ENCODE results near the gene DNTT. TPM values are rescaled to one million over a fixed set of nuclear protein-coding genes. Genes with fewer than 3 reads are reported as not detected.

Gene DNTT
- total and polyA plus RNA-seq, 2 experiments from 2014 or later, result not detected

DNA sequence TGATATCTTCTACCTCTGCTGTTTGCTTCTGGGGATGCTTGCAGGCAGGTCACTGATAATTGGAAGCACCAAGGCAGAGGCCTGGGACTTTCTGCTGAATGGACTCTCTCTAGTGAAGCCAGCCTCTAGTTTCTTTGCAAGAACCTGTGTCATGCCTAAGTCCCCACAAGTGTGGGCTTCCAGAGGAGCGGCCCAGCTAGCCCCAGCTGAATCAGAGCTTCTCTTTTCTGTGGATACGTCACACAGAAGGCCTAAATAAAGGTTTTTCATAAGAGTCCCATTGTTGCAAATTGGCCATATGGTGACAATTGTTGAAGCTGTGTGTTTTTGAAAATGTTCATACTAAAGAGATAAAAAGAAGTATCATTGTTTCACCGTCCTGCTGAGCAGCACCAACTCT is 61.3 kb downstream of the DNTT start (continued):
- no peak for TF ChIP-seq ZNF462 (CRISPR knock-in tag; IDR thresholded peaks at IDR 0.05)
- TF ChIP-seq ETS1 (IDR thresholded peaks at IDR 0.05), result no peak
- TF ChIP-seq JUNB (IDR thresholded peaks at IDR 0.05; ENCODE audit: unreplicated experiment), result no peak

DNA sequence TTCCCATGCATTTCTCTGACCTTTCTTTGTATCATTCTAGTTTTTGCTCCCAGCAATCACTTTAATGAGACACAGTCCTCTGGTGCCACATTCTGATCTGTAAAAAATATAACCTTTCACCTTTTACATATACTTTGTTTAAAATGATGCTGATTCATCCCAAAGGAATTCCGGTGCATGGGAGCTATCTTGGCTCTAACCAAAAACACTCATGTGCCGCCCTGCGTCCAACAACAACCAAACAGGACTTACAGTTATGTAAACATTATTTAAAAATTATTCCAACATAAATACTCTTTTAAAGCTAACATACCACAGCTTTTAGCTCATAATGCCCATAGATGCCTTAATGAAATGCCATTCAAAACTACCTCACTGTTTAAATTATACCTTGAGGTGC is 62.3 kb downstream of the DNTT start:
- no peak for ATAC-seq
- H3K27me3 Mint-ChIP-seq (ENCODE audit: insufficient read depth, low read depth, poor library complexity), result peaks cover 6% of the 10 kb centered on the region
- no peak overlapping the region for H3K27ac ChIP-seq (ENCODE audit: low read depth)
- H3K79me2 ChIP-seq (replicated peaks; ENCODE audit: insufficient read depth), result no peaks in the 10 kb centered on the region
- H3K9me2 ChIP-seq (ENCODE audit: insufficient read depth), result no peaks in the 10 kb centered on the region
- no peaks in the 10 kb centered on the region for H3K27me3 ChIP-seq (ENCODE audit: insufficient read depth)
- H3K4me1 ChIP-seq (ENCODE audit: insufficient read depth), result no peaks in the 10 kb centered on the region
- no peaks in the 10 kb centered on the region for H4K20me1 ChIP-seq (replicated peaks; ENCODE audit: insufficient read depth)
- no peak overlapping the region for H3K4me3 ChIP-seq
- H3K27ac Mint-ChIP-seq, result no peak overlapping the region
- H3F3A ChIP-seq (replicated peaks; ENCODE audit: low read depth), result no peaks in the 10 kb centered on the region
- no peak overlapping the region for H3K4me2 ChIP-seq
- no peaks in the 10 kb centered on the region for H3K9me3 Mint-ChIP-seq
- no peaks in the 10 kb centered on the region for H3K36me3 Mint-ChIP-seq (ENCODE audit: low read depth)
- no peaks in the 10 kb centered on the region; the same call in 2 of the 3 replicates for H3K4me1 Mint-ChIP-seq
- H3K36me3 ChIP-seq (ENCODE audit: insufficient read depth), result no peaks in the 10 kb centered on the region
- DNase-seq (ENCODE audit: low spot score), result no peak
- no peak overlapping the region for H3K4me3 Mint-ChIP-seq
- H2AFZ ChIP-seq, result no peak overlapping the region
- no peak for TF ChIP-seq EZH2 (IDR thresholded peaks at IDR 0.05; ENCODE audit: low read depth, unreplicated experiment)
- TF ChIP-seq ZNF462 (CRISPR knock-in tag; IDR thresholded peaks at IDR 0.05), result no peak
- no peak for TF ChIP-seq STAT1 (IDR thresholded peaks at IDR 0.05; ENCODE audit: unreplicated experiment)
- no peak for TF ChIP-seq POLR2AphosphoS5 (IDR thresholded peaks at IDR 0.05; ENCODE audit: low read depth)
- no peak for TF ChIP-seq ETS1 (IDR thresholded peaks at IDR 0.05)

Data from GM23338 (cell line).